Neuronal stem cell (in vitro differentiated cells): ENCODE results near the gene NDUFA8.

Source experiments
- DNase-seq: peaks from one replicate; pipeline ENCODE4 v3.0.0-alpha.2; 2013; ENCODE audit warnings: low spot score
- H2AFZ ChIP-seq: one replicate; pipeline ENCODE4 v1.6.1; 2013; ENCODE audit warnings: mild to moderate bottlenecking, low read length, inconsistent platforms
- H2AK5ac ChIP-seq: 2 replicates; pipeline ENCODE4 v1.6.1; 2013; ENCODE audit warnings: low read depth, mild to moderate bottlenecking, inconsistent platforms, low read length, moderate library complexity, mixed read lengths
- H2BK120ac ChIP-seq: 2 replicates; pipeline ENCODE4 v1.6.1; 2013; ENCODE audit warnings: low read depth, mild to moderate bottlenecking, inconsistent platforms, low read length, moderate library complexity, mixed read lengths
- H2BK12ac ChIP-seq: one replicate; pipeline ENCODE4 v1.6.1; 2013; ENCODE audit warnings: low read length, inconsistent platforms
- H2BK15ac ChIP-seq: 2 replicates; pipeline ENCODE4 v1.6.1; 2013; ENCODE audit warnings: mild to moderate bottlenecking, low read length, inconsistent platforms, mixed read lengths
- H2BK5ac ChIP-seq: one replicate; pipeline ENCODE4 v1.6.1; 2013; ENCODE audit warnings: inconsistent platforms, mild to moderate bottlenecking, low read length, moderate library complexity
- H3K14ac ChIP-seq: one replicate; pipeline ENCODE4 v1.6.1; 2013; ENCODE audit warnings: low read length, inconsistent platforms
- H3K18ac ChIP-seq: 2 replicates; pipeline ENCODE4 v1.6.1; 2013; ENCODE audit warnings: low read length, inconsistent platforms
- H3K23ac ChIP-seq: 2 replicates; pipeline ENCODE4 v1.6.1; 2013; ENCODE audit warnings: low read depth, mild to moderate bottlenecking, mixed read lengths, low read length, inconsistent platforms; ENCODE audit not compliant: poor library complexity
- H3K27ac ChIP-seq: replicated peaks from 3 replicates; pipeline ENCODE4 v1.5.1; 2013; ENCODE audit warnings: low read length, inconsistent platforms
- H3K27me3 ChIP-seq, 3 experiments: 2 replicates each; pipeline ENCODE4 v1.6.1; 2013; ENCODE audit warnings: low read length in 3 of 3, mild to moderate bottlenecking in 2 of 3, inconsistent platforms in 1 of 3, low read depth in 1 of 3, mixed read lengths in 1 of 3, moderate library complexity in 1 of 3; ENCODE audit not compliant: control insufficient read depth in 3 of 3, insufficient read depth in 3 of 3
- H3K36me3 ChIP-seq, 2 donors: replicated peaks in 1 of 2; 2 replicates each; pipeline ENCODE4 v1.6.1; 2013; ENCODE audit warnings: low read length in 2 of 2; ENCODE audit not compliant: control insufficient read depth in 2 of 2, insufficient read depth in 2 of 2
- H3K4ac ChIP-seq: 2 replicates; pipeline ENCODE4 v1.6.1; 2013; ENCODE audit warnings: inconsistent platforms, mild to moderate bottlenecking, low read length, moderate library complexity
- H3K4me1 ChIP-seq, 2 donors: 1 replicate in 1 of 2; 2 replicates in 1 of 2; pipeline ENCODE4 v1.6.1; 2013; ENCODE audit warnings: low read length in 2 of 2, low read depth in 1 of 2; ENCODE audit not compliant: control insufficient read depth in 2 of 2, insufficient read depth in 1 of 2
- H3K4me2 ChIP-seq: one replicate; pipeline ENCODE4 v1.6.1; 2013; ENCODE audit warnings: mild to moderate bottlenecking, low read length, inconsistent platforms; ENCODE audit not compliant: insufficient read depth, poor library complexity, severe bottlenecking
- H3K4me3 ChIP-seq, 2 donors: 2 replicates each; pipeline ENCODE4 v1.5.1; 2013; ENCODE audit warnings: low read length in 2 of 2, mild to moderate bottlenecking in 2 of 2, inconsistent platforms in 1 of 2, moderate library complexity in 1 of 2
- H3K79me1 ChIP-seq: one replicate; pipeline ENCODE4 v1.6.1; 2013; ENCODE audit warnings: low read depth, mild to moderate bottlenecking, inconsistent platforms, low read length, moderate library complexity
- H3K9ac ChIP-seq: one replicate; pipeline ENCODE4 v1.6.1; 2013; ENCODE audit warnings: mild to moderate bottlenecking, low read depth, low read length, inconsistent platforms; ENCODE audit not compliant: poor library complexity
- H3K9me3 ChIP-seq, 2 donors: replicated peaks in 1 of 2; 2 replicates each; pipeline versions ENCODE3 to v1.6.1; 2013; ENCODE audit warnings: low read length in 2 of 2, mild to moderate bottlenecking in 2 of 2, inconsistent platforms in 1 of 2, low read depth in 1 of 2, mixed read lengths in 1 of 2, moderate library complexity in 1 of 2; ENCODE audit not compliant: control insufficient read depth in 2 of 2, insufficient read depth in 1 of 2
- H4K8ac ChIP-seq: one replicate; pipeline ENCODE4 v1.6.1; 2013; ENCODE audit warnings: low read depth, mild to moderate bottlenecking, inconsistent platforms, low read length, moderate library complexity
- H4K91ac ChIP-seq: one replicate; pipeline ENCODE4 v1.6.1; 2013; ENCODE audit warnings: low read length, low read depth, mild to moderate bottlenecking, inconsistent platforms; ENCODE audit not compliant: poor library complexity
- WGBS, 2 donors: extraction: QIAGEN DNeasy Blood & Tissue Kit; methylation state at CpG; one replicate each; pipeline ENCODE4 v1.1.7; 2013; ENCODE audit warnings: missing lambda C conversion rate in 2 of 2, mixed read lengths in 1 of 2; ENCODE audit not compliant: insufficient read length in 2 of 2, insufficient replicate concordance in 1 of 2; ENCODE audit errors: extremely low coverage in 2 of 2; 5-methylcytosine and 5-hydroxymethylcytosine counted together

The NDUFA8 gene

DNA sequence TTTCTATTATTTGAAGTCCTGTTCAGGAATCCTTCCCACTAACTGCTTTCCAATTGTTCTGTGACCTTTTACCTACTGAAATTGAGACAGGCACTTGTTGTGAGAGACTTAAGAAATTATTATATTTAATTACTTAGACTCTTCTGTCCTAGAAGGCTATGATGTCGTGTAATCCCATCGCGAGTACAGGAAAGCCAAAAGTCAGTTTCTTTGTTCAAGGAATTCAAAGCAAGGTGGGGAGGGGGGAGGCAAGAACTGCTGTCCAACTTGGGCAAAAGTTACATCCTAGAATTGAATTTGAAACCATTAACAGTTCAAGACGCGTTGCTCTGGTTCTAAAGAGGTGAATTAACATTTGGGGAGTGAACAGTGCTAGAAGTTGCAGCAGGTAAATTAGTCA, 17.9 kb downstream of the NDUFA8 start:
- no peak overlapping the region for H3K4ac ChIP-seq
- no peak overlapping the region for H2AK5ac ChIP-seq
- H3K27ac ChIP-seq: no peak overlapping the region
- H2BK12ac ChIP-seq: no peak overlapping the region
- no peak for DNase-seq
- no peak overlapping the region for H3K18ac ChIP-seq
- H2AFZ ChIP-seq: no peak overlapping the region
- peaks cover 0 to 14% (median 0%) of the 10 kb centered on the region in 3 experiments for H3K27me3 ChIP-seq
- no peak overlapping the region for H3K4me3 ChIP-seq
- H3K23ac ChIP-seq: no peak overlapping the region
- H4K8ac ChIP-seq: no peak overlapping the region
- no peak overlapping the region for H2BK5ac ChIP-seq
- no peak overlapping the region for H2BK120ac ChIP-seq
- no peak overlapping the region for H2BK15ac ChIP-seq
- H3K14ac ChIP-seq: no peak overlapping the region
- H3K79me1 ChIP-seq: no peaks in the 10 kb centered on the region
- WGBS, 2 donors: no CpG with 5 or more reads among the region's 5 CpGs
- no peaks in the 10 kb centered on the region for H3K4me1 ChIP-seq
- H4K91ac ChIP-seq: no peak overlapping the region
- no peak overlapping the region for H3K4me2 ChIP-seq
- no peaks in the 10 kb centered on the region for H3K9me3 ChIP-seq
- no peak overlapping the region for H3K9ac ChIP-seq
- H3K36me3 ChIP-seq: peaks cover 10 to 49% of the 10 kb centered on the region in 2 donors

DNA sequence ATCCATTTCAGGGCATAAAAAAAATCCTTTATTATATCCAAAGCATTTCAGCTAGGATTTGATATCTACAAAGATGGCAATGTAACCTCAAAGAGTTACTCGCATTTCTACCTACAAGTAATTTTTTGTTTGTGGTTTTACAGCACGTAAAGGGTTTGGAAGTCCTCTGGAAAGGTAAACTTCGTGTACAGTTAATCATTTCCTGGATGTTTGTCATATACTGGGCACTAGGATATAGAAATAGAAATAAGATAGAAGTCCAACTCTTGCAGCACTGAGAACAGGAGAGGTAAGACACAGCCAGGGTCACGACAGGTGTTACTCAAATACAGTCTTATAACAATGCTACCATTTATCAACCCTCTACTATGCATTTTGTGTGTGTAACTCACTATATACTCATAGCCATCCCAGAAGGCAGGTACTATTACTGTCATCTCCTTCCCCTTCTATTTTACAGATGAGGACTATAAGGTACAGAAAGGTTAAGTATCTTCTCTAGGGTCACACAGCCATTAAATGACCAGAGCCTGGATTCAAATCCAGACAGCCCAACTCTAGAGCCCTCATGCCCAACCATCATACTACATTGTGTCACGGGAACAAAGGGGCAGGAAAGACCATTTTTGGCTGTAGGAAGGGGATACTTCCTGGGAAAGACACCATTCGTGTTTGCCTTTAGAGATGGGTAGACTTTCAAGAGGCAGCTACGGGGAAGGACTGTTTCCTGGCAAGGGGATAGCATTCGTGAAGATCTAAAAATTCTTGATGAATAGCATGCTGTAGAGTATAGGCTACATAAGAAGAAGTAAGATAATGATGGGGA, 19.0 kb downstream of the NDUFA8 start:
- Histone ChIP-seq H2BK5ac (no peak overlapping the region), H3K9me3 (no peaks in the 10 kb centered on the region), H3K4ac (no peak overlapping the region), H3K27me3 (peaks cover 0 to 19% (median 0%) of the 10 kb centered on the region in 3 experiments), H2AK5ac (no peak overlapping the region), H3K4me2 (no peak overlapping the region), H2BK120ac (no peak overlapping the region), H4K8ac (no peak overlapping the region), H2BK15ac (no peak overlapping the region), H3K36me3 (peaks cover 9 to 38% of the 10 kb centered on the region in 2 donors), H2AFZ (no peak overlapping the region), H3K27ac (no peak overlapping the region), H3K18ac (no peak overlapping the region), H3K14ac (no peak overlapping the region), H3K4me1 (no peaks in the 10 kb centered on the region), H3K79me1 (no peaks in the 10 kb centered on the region), H4K91ac (no peak overlapping the region), H3K23ac (no peak overlapping the region), H2BK12ac (no peak overlapping the region), H3K9ac (no peak overlapping the region), H3K4me3 (no peak overlapping the region)
- DNase-seq: no peak
- no CpG with 5 or more reads among the region's 8 CpGs for WGBS, 2 donors

DNA sequence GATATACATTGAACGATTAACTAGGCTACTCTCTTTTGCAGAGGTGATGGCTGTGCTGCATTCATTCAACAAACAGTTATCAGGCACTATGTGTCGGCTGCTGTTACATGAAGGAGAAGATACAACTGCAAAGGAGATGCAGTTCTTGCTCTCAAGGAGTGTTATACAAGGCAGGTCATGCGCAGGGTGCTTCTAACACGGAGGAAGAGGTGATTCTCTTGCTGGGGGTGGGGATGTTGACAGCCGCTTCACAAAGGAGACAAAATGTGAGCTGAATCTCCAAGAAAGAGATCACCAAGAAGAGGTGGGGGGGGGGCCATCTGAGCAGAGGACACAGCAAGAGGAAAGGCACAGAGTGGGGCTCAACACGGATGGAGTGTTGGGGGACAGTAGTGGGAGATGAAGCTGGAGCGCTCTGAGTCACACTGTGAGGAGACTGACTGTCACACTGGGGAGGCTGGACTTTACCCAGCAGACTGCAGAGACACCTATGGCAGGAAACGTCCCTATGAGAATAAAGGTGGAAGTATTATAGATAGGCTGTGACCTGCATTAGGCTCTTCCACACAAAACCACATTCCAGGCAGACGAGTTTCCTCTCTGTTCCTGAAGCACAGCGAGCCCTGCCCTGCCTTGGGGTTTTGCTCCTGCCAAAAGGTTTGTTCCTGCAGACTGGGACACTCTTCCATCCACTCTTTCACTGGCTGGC, 20.9 kb downstream of the NDUFA8 start:
- no peaks in the 10 kb centered on the region for H3K9me3 ChIP-seq
- no peak overlapping the region for H3K4me2 ChIP-seq
- no peaks in the 10 kb centered on the region for H3K79me1 ChIP-seq
- H2BK5ac ChIP-seq: no peak overlapping the region
- no peak overlapping the region for H3K4me3 ChIP-seq
- no peak overlapping the region for H2BK120ac ChIP-seq
- DNase-seq: no peak
- no peak overlapping the region for H3K27ac ChIP-seq
- no peak overlapping the region for H3K23ac ChIP-seq
- H4K8ac ChIP-seq: no peak overlapping the region
- H3K14ac ChIP-seq: no peak overlapping the region
- H2AFZ ChIP-seq: no peak overlapping the region
- no peak overlapping the region for H2AK5ac ChIP-seq
- peaks cover 2 to 20% of the 10 kb centered on the region in 2 donors for H3K36me3 ChIP-seq
- no peak overlapping the region for H3K18ac ChIP-seq
- no peak overlapping the region for H2BK15ac ChIP-seq
- H2BK12ac ChIP-seq: no peak overlapping the region
- H4K91ac ChIP-seq: no peak overlapping the region
- H3K4me1 ChIP-seq: peaks cover 8 to 10% of the 10 kb centered on the region in 2 donors
- no peak overlapping the region for H3K4ac ChIP-seq
- no CpG with 5 or more reads among the region's 10 CpGs for WGBS, 2 donors
- peaks cover 0 to 33% (median 9%) of the 10 kb centered on the region in 3 experiments for H3K27me3 ChIP-seq
- H3K9ac ChIP-seq: no peak overlapping the region

DNA sequence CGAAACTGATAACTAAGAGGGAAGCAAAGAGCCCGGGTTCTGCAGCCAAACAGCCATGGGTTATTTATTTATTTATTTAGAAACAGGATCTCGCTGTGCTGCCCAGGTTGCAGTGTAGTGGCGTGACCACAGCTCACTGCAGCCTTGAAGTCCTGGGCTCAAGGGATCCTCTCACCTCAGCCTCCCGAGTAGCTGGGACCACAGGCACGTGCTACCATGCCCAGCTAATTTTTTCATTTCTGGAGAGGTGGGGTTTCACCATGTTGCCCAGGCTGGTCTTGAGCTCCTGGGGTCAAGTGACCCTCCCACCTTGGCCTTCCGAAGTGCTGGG, 24.1 kb downstream of the NDUFA8 start:
- Histone ChIP-seq H2BK120ac (no peak overlapping the region), H4K91ac (no peak overlapping the region), H2BK5ac (no peak overlapping the region), H3K18ac (no peak overlapping the region), H2BK15ac (no peak overlapping the region), H3K4me3 (no peak overlapping the region), H3K27ac (no peak overlapping the region), H3K9ac (no peak overlapping the region), H3K36me3 (no peaks in the 10 kb centered on the region), H4K8ac (no peak overlapping the region), H2AFZ (no peak overlapping the region), H3K23ac (no peak overlapping the region), H2BK12ac (no peak overlapping the region), H3K9me3 (no peaks in the 10 kb centered on the region), H3K27me3 (peaks cover 0 to 62% (median 40%) of the 10 kb centered on the region in 3 experiments), H3K4ac (no peak overlapping the region), H3K79me1 (no peaks in the 10 kb centered on the region), H3K4me2 (no peak overlapping the region), H3K4me1 (peaks cover 18 to 21% of the 10 kb centered on the region in 2 donors), H3K14ac (no peak overlapping the region), H2AK5ac (no peak overlapping the region)
- no CpG with 5 or more reads among the region's 7 CpGs for WGBS, 2 donors
- no peak for DNase-seq
